Hippocampal formation (tissue), 2 donors: Measurements from ENCODE around the gene BTBD19.
"Not testable (repeated sequence)": the region's sequence is repeated elsewhere in the genome, so short reads cannot be mapped to it uniquely, and the experiment has no call there.

ENCODE experiments used
- DNase-seq, 2 donors: peaks; one replicate each; lab custom pipeline; 2025; lab: John Stamatoyannopoulos, UW

The BTBD19 gene

GRCh38 chr1:44787506-44787905 lies 20.8 kb upstream of the BTBD19 start:
- no peak for DNase-seq

GRCh38 chr1:44788120-44788860 lies 20.0 kb upstream of the BTBD19 start, which contains the start of gene BEST4:
Gene BEST4, minus strand, starts transcription at chr1:44788170. Its CDS starts 465 bp downstream, at chr1:44787705.
- no peak for DNase-seq

- DNase-seq = no peak
Observed at GRCh38 chr1:44790968-44791801, 17.1 kb upstream of the BTBD19 start.

- no peak for DNase-seq
Observed at GRCh38 chr1:44792736-44793502, 15.4 kb upstream of the BTBD19 start.

- DNase-seq = not testable (repeated sequence)
Observed at GRCh38 chr1:44797886-44798285, 10.4 kb upstream of the BTBD19 start.

GRCh38 chr1:44798481-44799365 lies 9.6 kb upstream of the BTBD19 start:
- DNase-seq = no peak

GRCh38 chr1:44799770-44800584 lies 8.3 kb upstream of the BTBD19 start, which contains the start of gene PLK3:
Gene PLK3, plus strand, starts transcription at chr1:44800377. Its CDS starts 87 bp downstream, at chr1:44800464.
- DNase-seq = peak; percentile 98 to 99

- DNase-seq = no peak
Observed at GRCh38 chr1:44801491-44802305, 6.6 kb upstream of the BTBD19 start.

- no peak for DNase-seq
Observed at GRCh38 chr1:44802306-44803061, 5.8 kb upstream of the BTBD19 start.

- DNase-seq = no peak
Observed at GRCh38 chr1:44803062-44803311, 5.3 kb upstream of the BTBD19 start.

- no peak for DNase-seq
Observed at GRCh38 chr1:44803312-44804095, 4.8 kb upstream of the BTBD19 start.

GRCh38 chr1:44805311-44806024 lies 2.9 kb upstream of the BTBD19 start:
- no peak for DNase-seq

- no peak for DNase-seq
Observed at GRCh38 chr1:44806025-44806703, 2.2 kb upstream of the BTBD19 start.

- DNase-seq = no peak
Observed at GRCh38 chr1:44806704-44807363, 1.5 kb upstream of the BTBD19 start, which contains the start of gene DYNLT4. Gene DYNLT4, minus strand, starts transcription at chr1:44807351. Its CDS starts 683 bp downstream, at chr1:44806668.

GRCh38 chr1:44807364-44808062 lies 810 bp upstream of the BTBD19 start:
- DNase-seq = peak; percentile 47 to 69
